KBM-7 (cell line): Measurements from ENCODE around the gene C9orf152.
"Not testable (repeated sequence)": the region's sequence is repeated elsewhere in the genome, so short reads cannot be mapped to it uniquely, and the experiment has no call there.

Experiments
- DNase-seq: peaks from one replicate; pipeline ENCODE4 v3.0.0-alpha.2; 2015
- in situ Hi-C: fragments of 300-500 bp; cut with MboI; formaldehyde crosslinking; loops from 2 replicates; pipeline ENCODE4 v1.14.3; 2020; ENCODE audit warnings: low sequenced_read_pairs, low pct_unique_long_range_greater_than_20kb, mixed read lengths

Gene C9orf152

DNA sequence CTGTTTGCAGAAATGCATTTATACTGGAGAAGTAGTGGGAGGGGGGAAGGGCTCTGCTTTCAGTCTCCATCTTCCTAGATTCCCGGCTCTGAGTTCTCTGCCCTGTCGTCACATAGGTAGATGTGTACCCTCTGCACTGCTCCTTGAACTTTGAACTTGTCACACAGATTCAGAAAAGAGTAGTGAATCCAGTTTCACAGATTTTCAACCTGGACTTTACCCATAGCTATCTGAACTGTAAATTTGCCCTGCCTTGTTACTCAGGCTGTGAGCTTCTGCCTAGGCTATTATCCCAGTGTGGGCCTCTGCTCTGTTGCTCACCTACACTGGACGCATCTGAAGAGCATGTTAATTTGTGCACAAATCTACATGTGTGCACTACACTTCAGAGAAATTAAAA lies 12.8 kb upstream of the C9orf152 start:
- DNase-seq: no peak
- in situ Hi-C loops: no loop called here

DNA sequence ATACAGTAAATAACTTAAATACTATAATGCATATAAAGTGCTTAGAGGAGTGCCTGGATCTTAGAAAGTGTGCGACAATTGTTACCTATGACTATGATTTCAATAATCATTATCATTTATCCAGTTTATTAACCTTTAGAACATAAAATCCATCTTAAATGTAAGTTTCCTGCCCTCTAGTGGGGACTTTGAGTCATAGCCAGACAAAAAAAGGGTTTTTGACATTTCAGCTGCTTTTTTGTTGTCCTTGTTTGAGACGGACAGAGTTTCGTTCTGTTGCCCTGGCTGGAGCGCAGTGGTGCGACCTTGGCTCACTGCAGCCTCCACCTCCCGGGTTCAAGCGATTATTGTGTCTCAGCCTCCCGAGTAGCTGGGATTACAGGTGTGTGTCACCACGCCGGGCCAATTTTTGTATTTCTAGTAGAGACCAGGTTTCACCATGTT lies 9.7 kb upstream of the C9orf152 start:
- in situ Hi-C loops: no loop called here
- peak; percentile 70 for DNase-seq

DNA sequence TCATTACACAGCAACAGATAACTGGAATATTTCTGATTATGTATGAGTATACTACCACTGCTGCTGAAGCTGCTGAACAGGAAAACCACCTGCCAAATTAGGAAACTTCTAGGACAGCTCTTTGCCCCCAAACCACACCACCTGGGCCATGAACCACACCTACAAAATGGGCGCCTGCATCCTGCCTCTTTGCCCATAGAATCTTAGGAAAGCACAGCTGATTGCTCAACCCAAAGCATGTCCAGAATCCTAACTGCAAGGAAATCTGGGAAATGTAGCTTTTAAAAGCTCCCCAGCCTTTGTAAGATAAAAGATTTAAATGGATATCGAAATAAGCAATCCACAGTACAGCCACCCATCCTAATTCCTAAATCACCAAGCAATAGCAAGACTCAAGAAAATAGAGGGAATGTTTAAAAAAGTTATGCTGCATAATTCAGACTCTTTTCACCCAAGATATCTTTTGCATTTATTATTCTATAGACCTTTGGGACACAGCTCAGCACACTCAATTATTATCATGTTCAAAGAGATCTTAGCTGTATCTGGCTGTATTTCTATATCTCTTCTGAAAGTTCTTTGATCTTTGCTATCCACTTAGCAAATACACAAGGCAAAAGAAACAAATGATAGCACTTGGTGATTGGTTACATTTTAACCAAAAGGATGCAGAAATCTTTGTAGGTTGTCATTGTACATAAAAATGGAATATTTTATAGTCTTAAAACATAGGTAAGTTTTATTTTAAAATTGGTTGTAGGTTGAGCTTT lies 6.8 kb upstream of the C9orf152 start:
- DNase-seq: no peak
- in situ Hi-C loops: no loop called here

DNA sequence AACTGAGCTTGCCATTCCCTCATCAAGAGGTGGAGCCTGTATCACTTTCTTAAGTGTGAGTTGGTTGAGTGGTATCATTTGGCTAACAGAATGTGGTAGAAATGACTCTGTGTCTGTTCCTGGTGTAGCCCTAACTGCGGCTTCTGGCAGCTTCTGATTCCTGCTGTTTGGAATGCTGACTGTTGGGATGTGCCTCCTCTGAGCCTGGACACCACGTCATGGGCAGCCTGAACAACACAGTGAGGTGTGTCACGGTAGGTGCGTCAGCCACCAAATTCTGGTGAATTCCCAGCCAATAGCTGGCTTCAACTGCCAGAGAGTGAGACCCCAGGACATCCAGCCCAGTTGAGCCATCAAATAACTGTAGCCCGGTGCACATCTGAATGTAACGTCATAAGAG lies 6.1 kb upstream of the C9orf152 start:
- in situ Hi-C loops: no loop called here
- DNase-seq: no peak

DNA sequence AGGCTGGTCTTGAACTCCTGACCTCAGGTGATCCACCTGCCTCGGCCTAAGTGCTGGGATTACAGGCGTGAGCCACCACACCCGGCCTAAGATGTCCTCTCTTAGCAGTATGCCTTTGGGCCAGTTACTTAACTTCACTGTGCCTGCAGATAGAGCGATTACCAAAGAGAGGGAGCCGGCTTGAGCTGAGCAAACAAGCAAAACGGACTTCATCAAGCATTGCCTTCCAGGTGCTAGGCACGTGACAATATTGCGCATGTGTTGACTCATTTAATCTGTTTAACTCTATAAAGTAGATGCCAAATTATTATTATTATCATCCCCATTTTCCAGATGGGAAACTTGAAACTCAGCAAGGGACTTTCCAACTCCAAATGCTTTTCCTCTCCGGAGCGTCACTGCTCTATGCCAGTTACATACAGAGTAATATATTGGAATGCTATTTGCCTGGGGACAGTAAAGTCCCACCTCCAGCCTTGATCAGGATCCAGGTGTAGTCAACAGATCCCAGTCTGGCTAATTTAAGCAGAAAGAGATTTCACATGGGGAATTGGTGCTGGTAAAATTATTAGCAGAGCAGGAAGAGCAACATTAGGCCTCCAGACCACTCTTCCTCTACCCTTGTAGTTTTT lies 5.6 kb upstream of the C9orf152 start:
- in situ Hi-C loops: no loop called here
- no peak for DNase-seq

DNA sequence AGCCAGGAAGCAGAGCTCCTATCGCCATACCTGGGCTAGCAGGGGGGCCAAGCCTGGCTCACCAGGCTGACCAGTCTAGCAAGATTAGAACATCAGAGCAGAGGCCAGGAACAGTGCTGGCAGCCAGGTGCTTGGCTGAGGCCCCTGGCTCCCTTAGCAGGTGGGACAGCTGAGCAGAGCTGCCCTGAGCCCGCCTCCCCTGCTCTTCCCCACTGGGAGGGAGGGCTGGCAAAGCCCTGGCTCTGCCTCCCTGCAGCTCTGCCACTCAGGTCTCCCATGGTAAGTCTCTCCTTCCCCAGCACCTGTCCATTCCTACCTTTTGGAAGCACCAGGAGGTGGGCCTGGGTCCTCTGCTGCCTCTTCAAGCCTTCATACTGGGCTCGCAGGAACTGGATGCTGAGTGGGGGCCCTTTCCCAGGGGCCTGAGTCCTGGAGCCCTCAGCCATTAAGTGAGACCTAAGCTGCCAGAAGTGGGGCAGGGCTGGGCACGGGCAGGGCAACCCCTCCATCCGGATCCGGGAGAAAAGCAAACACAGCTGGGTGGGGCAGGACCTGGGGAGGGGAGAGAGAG lies 803 bp downstream of the C9orf152 start:
- DNase-seq: no peak
- in situ Hi-C loops: no loop called here

DNA sequence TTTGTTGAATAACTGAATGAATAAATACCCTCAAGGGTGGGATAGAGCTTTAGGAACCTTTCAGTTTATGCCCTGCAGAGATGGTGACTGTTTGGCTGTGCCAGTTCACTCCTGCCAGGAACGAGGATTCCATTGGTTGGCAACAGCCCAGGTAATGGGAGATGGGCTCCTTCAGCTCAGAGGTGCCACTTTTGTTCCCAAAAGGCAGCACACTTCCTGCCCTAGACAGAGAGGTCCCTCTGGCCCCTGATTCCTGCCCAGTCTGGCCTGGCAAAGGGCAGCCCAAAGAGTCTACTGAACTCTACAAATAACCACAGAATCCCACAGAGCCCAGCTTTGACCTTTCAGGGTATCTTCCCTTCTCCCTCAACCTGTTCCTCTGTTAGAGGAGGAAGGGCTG lies 1.6 kb downstream of the C9orf152 start:
- no peak for DNase-seq
- in situ Hi-C loops: no loop called here

DNA sequence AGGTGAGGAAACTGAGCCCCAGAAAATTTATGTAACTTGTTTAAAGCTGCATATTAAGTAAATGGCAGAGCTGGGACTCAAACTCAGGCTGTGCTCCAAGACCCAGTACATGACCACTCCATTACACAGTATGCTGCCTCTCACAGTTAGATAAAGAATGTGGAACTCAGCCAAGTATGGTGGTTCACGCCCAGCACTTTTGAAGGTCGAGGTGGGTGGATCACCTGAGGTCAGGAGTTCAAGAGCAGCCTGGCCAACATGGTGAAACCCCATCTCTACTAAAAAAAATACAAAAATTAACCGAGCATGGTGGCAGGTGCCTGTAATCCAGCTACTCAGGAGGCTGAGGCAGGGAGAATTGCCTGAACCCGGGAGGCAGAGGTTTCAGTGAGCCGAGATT lies 2.3 kb downstream of the C9orf152 start:
- in situ Hi-C loops, DNase-seq: not testable (repeated sequence)

DNA sequence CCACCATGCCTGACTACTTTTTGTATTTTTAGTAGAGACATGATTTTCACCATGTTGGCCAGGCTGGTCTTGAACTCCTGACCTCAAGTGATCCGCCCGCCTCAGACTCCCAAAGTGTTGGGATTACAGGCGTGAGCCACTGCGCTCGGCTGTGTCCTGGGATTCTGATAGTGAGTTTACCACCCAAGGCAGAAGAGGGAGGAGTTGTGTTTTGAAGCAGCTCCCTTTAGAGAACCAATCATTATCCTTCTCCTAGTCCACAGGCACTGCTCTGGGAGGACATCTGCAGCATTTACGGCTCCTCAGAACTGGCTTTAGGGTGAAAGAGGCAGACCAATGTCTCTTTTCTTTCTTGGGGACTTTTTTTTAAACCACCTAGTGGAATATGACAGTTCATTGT lies 5.7 kb downstream of the C9orf152 start:
- no peak for DNase-seq
- in situ Hi-C loops: no loop called here

DNA sequence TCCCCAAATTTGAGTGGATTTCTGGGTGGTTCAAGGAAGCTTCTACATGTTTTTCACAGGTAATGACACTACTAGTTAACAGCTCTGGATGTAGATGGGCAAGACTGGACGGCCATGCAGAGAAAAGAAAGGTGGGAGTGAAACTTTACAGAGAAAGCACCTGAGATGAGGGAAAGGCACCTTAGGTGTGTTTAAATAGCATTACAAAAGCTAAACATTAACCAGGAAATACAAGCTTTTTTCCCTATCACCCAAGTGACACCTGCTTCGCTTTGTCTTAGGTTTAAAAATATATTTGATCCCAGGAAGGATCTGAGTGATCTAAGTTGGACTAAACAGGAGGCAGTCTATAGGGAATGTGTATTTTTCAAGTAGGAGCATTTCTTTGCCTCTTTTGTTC lies 8.3 kb downstream of the C9orf152 start:
- in situ Hi-C loops: no loop called here

DNA sequence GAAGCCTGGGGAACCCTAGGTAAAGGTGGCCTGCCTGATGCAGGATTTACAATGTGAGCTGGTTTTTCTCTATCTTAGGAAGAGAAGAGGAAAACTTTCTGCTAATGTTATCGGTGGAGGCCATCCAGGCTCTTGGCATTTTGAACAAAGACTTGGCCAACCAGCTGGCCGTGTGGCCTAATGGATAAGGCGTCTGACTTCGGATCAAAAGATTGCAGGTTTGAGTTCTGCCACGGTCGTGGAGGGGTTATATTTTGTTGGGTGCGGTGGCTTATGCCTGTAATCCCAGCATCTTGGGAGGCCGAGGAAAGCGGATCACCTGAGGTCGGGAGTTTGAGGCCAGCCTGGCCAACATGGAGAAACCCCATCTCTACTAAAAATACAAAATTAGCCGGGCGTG lies 9.6 kb downstream of the C9orf152 start:
- in situ Hi-C loops: no loop called here

More for the DNA sequence above, 8.3 kb downstream of the C9orf152 start:
- DNase-seq: no peak

DNA sequence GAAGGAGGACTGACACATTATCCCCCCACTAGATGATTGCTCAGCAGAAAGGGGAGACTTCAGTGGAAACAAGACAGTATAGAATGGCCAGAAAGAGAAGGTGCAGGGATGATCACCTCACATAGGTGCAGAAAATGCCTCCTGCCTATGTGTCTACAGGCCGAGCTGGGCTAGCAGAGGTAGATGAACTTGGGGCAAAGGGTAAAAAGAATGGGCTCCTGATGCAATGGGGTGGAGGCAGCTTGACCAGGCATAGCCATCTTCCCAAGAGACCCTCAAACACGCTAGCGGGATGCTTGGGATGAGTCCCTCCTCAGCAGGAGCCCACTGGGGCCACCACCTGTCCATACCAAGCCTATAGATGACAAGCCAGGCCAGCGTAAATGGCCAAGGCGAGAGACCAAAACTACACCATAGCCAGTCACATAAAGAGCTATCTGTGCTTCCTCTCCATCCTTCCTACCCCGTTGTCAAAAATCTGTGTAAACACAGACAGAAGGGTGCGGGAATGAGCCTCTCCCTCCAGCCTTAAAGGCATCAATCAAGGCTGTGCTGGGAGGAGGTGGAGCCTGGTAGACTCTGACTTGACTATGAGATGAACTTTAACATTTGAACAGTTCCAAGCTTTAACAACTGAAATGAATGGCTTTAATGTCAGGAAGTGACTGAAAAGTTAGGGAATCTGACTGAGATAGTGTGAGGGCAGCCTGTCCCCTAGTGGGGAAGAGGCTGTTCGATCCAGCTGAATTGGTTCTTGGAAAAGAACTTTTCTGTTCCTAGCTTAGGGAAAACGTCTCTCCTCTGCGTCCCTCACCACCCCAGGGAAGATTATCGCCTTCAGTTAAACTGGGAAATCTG lies 10.4 kb downstream of the C9orf152 start:
- in situ Hi-C loops: no loop called here
- no peak for DNase-seq

More for the DNA sequence above, 9.6 kb downstream of the C9orf152 start:
- no peak for DNase-seq

DNA sequence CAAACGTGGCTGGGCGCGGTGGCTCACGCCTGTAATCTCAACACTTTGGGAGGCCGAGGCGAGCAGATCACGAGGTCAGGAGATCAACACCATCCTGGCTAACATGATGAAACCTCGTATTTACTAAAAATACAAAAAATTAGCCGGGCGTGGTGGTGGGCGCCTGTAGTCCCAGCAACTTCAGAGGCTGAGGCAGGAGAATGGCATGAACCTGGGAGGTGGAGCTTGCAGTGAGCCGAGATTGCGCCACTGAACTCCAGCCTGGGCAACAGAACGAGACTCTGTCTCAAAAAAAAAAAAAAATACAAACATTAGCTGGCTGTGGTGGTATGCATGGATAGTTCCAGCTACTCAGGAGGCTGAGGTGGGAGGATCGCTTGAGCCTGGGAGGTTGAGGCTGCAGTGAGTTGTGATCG lies 11.9 kb downstream of the C9orf152 start:
- in situ Hi-C loops, DNase-seq: not testable (repeated sequence)

DNA sequence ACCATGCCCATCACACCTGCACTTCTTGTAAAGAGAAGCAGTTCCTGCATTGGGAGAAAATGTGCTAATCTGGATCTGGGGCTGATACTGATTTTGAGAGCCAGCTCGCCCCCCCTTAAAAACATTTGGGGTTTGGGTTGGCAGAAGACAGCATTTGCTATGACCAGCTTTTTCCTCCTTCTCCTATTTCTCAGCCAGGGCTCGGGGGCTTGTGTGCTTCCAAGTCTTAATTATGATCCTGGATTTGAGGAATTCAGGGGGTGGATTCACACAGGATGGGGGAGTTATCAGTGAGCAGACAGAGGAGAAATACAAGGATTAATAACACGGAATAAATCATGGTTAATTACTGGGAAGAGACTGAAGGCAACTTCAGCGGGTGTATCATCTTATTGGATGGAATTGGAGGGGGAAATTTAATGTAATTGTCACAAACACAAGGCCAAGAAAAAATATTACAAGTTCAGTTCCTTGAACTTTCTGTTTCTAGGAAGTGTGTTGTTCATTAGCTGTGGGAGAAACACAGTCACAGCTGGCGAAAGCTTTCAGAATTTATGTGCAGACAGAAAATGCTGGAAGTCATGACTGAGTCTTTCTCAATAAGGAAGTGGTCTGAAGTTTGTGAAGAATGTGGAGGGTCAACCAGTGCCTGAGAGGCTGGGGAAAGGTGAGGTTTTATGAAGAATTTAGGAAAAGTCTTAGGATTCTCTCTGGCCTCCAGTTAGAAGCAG lies 15.3 kb downstream of the C9orf152 start:
- DNase-seq: no peak
- in situ Hi-C loops: no loop called here

DNA sequence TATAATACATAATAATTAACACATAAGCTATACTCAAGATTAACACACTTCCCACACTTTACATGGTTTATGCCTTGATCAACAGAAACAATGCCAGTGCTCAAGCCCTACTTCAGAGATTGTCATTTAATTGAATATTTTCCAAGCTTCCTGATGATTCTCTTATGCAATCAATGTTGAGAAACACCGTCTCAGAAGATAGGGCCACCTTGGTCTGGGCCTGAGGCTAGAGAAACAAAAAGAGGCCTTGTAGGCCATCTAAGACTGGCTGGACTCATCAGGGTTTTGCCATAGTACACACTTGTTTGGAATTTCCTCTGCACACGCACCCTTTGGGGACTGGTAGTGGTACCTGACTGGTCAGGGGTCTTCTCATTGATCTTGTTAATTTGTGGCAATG lies 16.3 kb downstream of the C9orf152 start:
- no peak for DNase-seq
- in situ Hi-C loops: no loop called here

DNA sequence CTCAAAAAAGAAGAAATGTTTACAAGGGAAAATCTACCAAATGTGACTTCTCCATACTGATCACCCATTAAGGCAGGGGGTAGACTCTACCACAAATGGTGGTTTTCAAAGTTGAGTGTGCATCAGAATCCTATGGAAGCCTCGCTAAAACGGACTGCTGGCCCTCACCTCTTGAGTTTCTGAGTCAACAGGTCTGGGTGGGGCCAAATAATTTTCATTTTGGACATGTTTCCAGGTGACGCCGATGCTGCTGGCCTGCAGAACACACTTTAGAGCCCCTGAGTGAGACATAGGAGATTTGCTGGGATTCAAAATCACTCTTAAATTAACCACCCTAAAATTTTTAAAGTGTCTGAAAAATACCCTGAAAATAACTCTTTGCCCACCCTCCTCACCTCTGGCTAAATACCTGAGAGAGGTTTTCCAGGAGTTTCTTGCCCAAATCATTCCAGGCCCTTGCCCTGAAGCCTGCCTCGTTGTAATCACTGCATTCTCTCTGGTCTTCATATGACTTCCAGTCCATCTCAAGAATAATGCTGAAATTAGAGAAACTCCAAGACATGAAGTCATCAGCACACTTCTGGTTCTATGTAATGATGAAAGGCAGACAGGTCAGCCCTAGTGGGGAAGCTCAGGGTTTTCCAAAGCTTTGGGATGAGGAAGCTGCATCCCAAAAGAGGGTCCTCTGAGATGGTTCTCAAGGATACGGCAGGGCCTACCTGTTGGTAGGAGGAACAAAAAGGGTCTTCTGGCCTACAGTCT lies 18.2 kb downstream of the C9orf152 start:
- DNase-seq: no peak
- in situ Hi-C loops: no loop called here

DNA sequence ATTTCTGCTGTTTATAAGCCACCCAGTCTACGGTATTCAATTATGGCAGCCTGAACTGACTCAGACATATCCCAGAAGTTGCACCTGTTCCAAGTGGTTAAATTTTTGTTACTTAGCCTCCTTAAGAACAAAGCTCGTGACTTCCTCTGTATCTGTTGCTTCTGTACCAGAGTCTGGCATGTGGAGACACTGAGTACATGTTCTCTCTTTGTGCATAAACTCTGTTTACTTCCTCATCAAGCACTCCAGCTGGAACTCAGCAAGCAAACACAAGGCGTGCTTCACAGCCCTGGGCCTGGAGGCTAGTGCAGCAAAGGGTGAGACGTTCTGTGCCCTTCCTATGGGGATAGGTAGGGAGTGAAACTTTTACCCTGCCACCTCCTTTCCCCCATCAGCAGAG lies 19.0 kb downstream of the C9orf152 start:
- in situ Hi-C loops: no loop called here
- peak; percentile 57 for DNase-seq

DNA sequence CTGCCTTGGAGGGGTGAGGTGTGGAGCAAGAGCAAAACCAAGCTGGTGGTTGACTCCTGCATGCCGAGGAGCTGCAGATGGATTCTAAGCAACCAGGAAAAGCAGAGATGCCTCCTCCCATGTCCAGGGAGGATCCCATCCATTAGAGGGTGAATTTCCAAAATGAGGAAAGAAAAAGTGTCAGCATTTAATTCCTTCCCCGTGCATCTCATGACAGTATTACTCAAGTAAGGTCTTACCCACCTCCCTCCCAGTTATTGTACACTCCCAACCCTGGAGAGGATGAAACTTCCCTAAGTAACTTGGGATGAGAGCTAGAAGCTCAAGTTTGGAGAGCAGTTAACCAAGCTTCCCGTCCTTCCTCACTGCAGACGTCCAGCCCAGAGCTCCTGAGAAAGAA lies 19.9 kb downstream of the C9orf152 start:
- in situ Hi-C loops: no loop called here
- DNase-seq: no peak
